Brain pericyte (primary cell): Measurements from ENCODE around the gene TMEM132D.

Experiments used
- DNase-seq: peaks from one replicate; pipeline ENCODE4 v3.0.0-alpha.2; 2012; ENCODE audit warnings: low read depth, low spot score

TMEM132D gene

GRCh38 chr12:129440278-129440677 lies 463.5 kb downstream of the TMEM132D start:
- no peak for DNase-seq

- no peak for DNase-seq
These were observed 469.0 kb downstream of the TMEM132D start for GRCh38 chr12:129434790-129435189.

GRCh38 chr12:129428240-129428936 lies 475.4 kb downstream of the TMEM132D start:
- DNase-seq = no peak

GRCh38 chr12:129423041-129423580 lies 480.7 kb downstream of the TMEM132D start:
- DNase-seq = no peak

GRCh38 chr12:129413295-129413694 lies 490.5 kb downstream of the TMEM132D start:
- DNase-seq = no peak

- DNase-seq = no peak
These were observed 494.5 kb downstream of the TMEM132D start for GRCh38 chr12:129409281-129409680.

GRCh38 chr12:129404556-129404955 lies 499.3 kb downstream of the TMEM132D start:
- no peak for DNase-seq

GRCh38 chr12:129401572-129401971 lies 502.3 kb downstream of the TMEM132D start:
- DNase-seq = no peak

GRCh38 chr12:129394177-129394825 lies 509.5 kb downstream of the TMEM132D start:
- DNase-seq = no peak

GRCh38 chr12:129393357-129393937 lies 510.4 kb downstream of the TMEM132D start:
- no peak for DNase-seq

GRCh38 chr12:129385637-129385990 lies 518.2 kb downstream of the TMEM132D start:
- no peak for DNase-seq

GRCh38 chr12:129383956-129384355 lies 519.9 kb downstream of the TMEM132D start:
- DNase-seq = no peak

- DNase-seq = no peak
These were observed 522.1 kb downstream of the TMEM132D start for GRCh38 chr12:129381715-129382114.

GRCh38 chr12:129379076-129379804 lies 524.6 kb downstream of the TMEM132D start:
- DNase-seq = no peak

- no peak for DNase-seq
These were observed 525.3 kb downstream of the TMEM132D start for GRCh38 chr12:129378496-129378895.

GRCh38 chr12:129373746-129374145 lies 530.1 kb downstream of the TMEM132D start:
- DNase-seq = no peak

- no peak for DNase-seq
These were observed 530.9 kb downstream of the TMEM132D start for GRCh38 chr12:129372876-129373275.

- DNase-seq = no peak
These were observed 531.5 kb downstream of the TMEM132D start for GRCh38 chr12:129372348-129372747.

GRCh38 chr12:129371268-129371667 lies 532.6 kb downstream of the TMEM132D start:
- no peak for DNase-seq

- DNase-seq = no peak
These were observed 537.2 kb downstream of the TMEM132D start for GRCh38 chr12:129366656-129367055.

- no peak for DNase-seq
These were observed 540.8 kb downstream of the TMEM132D start for GRCh38 chr12:129363041-129363440.

- DNase-seq = no peak
These were observed 546.6 kb downstream of the TMEM132D start for GRCh38 chr12:129357233-129357632.
